Mesothelial cell of epicardium (in vitro differentiated cells): ENCODE data around the gene THRB. TPM values are rescaled to one million over a fixed set of nuclear protein-coding genes. Genes with fewer than 3 reads are reported as not detected.

Experiments used
- DNase-seq, 2 experiments: peaks; one replicate each; pipeline ENCODE4 v3.0.0; 2021; ENCODE audit warnings: low spot score in 2 of 2; ENCODE audit not compliant: unreplicated experiment in 2 of 2
- H3K27ac Mint-ChIP-seq: 2 replicates; pipeline ENCODE4 v1.8.0; 2021; ENCODE audit warnings: mixed read lengths
- H3K27me3 Mint-ChIP-seq: 2 replicates; pipeline ENCODE4 v1.8.0; 2021; ENCODE audit warnings: low read depth, mixed read lengths
- H3K36me3 Mint-ChIP-seq: 2 replicates; pipeline ENCODE4 v1.8.0; 2021; ENCODE audit warnings: mixed read lengths
- H3K4me1 Mint-ChIP-seq: 2 replicates; pipeline ENCODE4 v1.8.0; 2021; ENCODE audit warnings: mixed read lengths
- H3K4me3 Mint-ChIP-seq: 2 replicates; pipeline ENCODE4 v1.8.0; 2021; ENCODE audit warnings: mild to moderate bottlenecking, moderate library complexity, mixed read lengths
- H3K9me3 Mint-ChIP-seq: 2 replicates; pipeline ENCODE4 v1.8.0; 2021; ENCODE audit warnings: mixed read lengths
- CTCF ChIP-seq: fragments of 200-600 bp; sonication (generic); IDR thresholded peaks from one replicate; pipeline ENCODE4 v1.5.0; 2021; ENCODE audit warnings: antibody characterized with exemption; ENCODE audit not compliant: unreplicated experiment
- total RNA-seq: library from RNA; stranded (reverse); gene quantifications from 3 replicates; pipeline ENCODE4 v1.2.1, GENCODE V29; 2021

The THRB gene
- total RNA-seq, 1 donor from 2014 or later = 3.4 TPM

GRCh38 chr3:24505691-24506550 is 11.3 kb upstream of the THRB start:
- Mint-ChIP-seq H3K9me3 (peaks cover 13% of the 10 kb centered on the region), H3K36me3 (no peaks in the 10 kb centered on the region), H3K27ac (no peak overlapping the region), H3K4me3 (no peak overlapping the region), H3K4me1 (peaks cover 3% of the 10 kb centered on the region), H3K27me3 (peaks cover 1% of the 10 kb centered on the region)
- DNase-seq = no peak
- TF ChIP-seq CTCF = no peak

GRCh38 chr3:24504772-24505171 is 10.1 kb upstream of the THRB start:
- Mint-ChIP-seq H3K27ac (no peak overlapping the region), H3K36me3 (no peaks in the 10 kb centered on the region)

GRCh38 chr3:24503616-24504113 is 9.0 kb upstream of the THRB start:
- peaks cover 12% of the 10 kb centered on the region for H3K27me3 Mint-ChIP-seq
- no peaks in the 10 kb centered on the region for H3K36me3 Mint-ChIP-seq
- peaks cover 13% of the 10 kb centered on the region for H3K9me3 Mint-ChIP-seq
- no peak for DNase-seq
- no peaks in the 10 kb centered on the region for H3K4me1 Mint-ChIP-seq
- no peak overlapping the region for H3K4me3 Mint-ChIP-seq
- TF ChIP-seq CTCF = no peak
- no peak overlapping the region for H3K27ac Mint-ChIP-seq

More at GRCh38 chr3:24504772-24505171, 10.1 kb upstream of the THRB start:
- peaks cover 4% of the 10 kb centered on the region for H3K27me3 Mint-ChIP-seq
- H3K9me3 Mint-ChIP-seq = peaks cover 13% of the 10 kb centered on the region
- no peak overlapping the region for H3K4me3 Mint-ChIP-seq
- no peak for DNase-seq
- H3K4me1 Mint-ChIP-seq = no peaks in the 10 kb centered on the region
- TF ChIP-seq CTCF = no peak

- no peaks in the 10 kb centered on the region for H3K4me1 Mint-ChIP-seq
- peaks cover 13% of the 10 kb centered on the region for H3K9me3 Mint-ChIP-seq
- no peaks in the 10 kb centered on the region for H3K36me3 Mint-ChIP-seq
- no peak for DNase-seq
- no peak for TF ChIP-seq CTCF
- H3K4me3 Mint-ChIP-seq = no peak overlapping the region
- peaks cover 21% of the 10 kb centered on the region for H3K27me3 Mint-ChIP-seq
- no peak overlapping the region for H3K27ac Mint-ChIP-seq
These were observed 8.0 kb upstream of the THRB start for GRCh38 chr3:24502690-24503089.

- H3K9me3 Mint-ChIP-seq = peaks cover 13% of the 10 kb centered on the region
- no peak for DNase-seq
- no peak overlapping the region for H3K4me3 Mint-ChIP-seq
- H3K27me3 Mint-ChIP-seq = peaks cover 35% of the 10 kb centered on the region
- no peaks in the 10 kb centered on the region for H3K4me1 Mint-ChIP-seq
- no peaks in the 10 kb centered on the region for H3K36me3 Mint-ChIP-seq
- TF ChIP-seq CTCF = no peak
- no peak overlapping the region for H3K27ac Mint-ChIP-seq
These were observed 6.2 kb upstream of the THRB start for GRCh38 chr3:24500806-24501205.
